Panc1 (cell line): ENCODE results near the gene OOSP4B. TPM values are rescaled to one million over a fixed set of nuclear protein-coding genes. Genes with fewer than 3 reads are reported as not detected.

Experiments used
- ATAC-seq: fragments of 200-7000 bp; cut with Tn5 transposase; 2 replicates; pipeline ENCODE4 v1.9.1; 2020; ENCODE audit warnings: mild to moderate bottlenecking, moderate library complexity
- BruUV-seq: library from RNA; stranded (reverse); fragments of 400-500 nt; replicated peaks from 2 replicates; lab custom pipeline; 2021; lab: Mats Ljungman, UMichigan
- CTCF ChIA-PET: fragments of 300-600 bp; sonication (Branson Sonifier 250); formaldehyde crosslinking; loops from one replicate; lab custom pipeline; 2022; ENCODE audit warnings: antibody characterized with exemption; lab: Charles Lee
- POLR2A ChIA-PET: fragments of 300-600 bp; sonication (Branson Sonifier 250); formaldehyde crosslinking; loops from one replicate; lab custom pipeline; 2022; ENCODE audit warnings: antibody characterized with exemption; lab: Charles Lee
- DNase-seq: peaks from one replicate; pipeline ENCODE4 v3.0.0-alpha.2; 2010; ENCODE audit warnings: low read depth, low spot score
- H3K27ac ChIP-seq: 2 replicates; pipeline ENCODE4 v1.5.1; 2011; ENCODE audit warnings: mild to moderate bottlenecking, low read length, inconsistent platforms
- H3K27me3 ChIP-seq: fragments of 200-500 bp; sonication (Bioruptor generic); 2 replicates; pipeline ENCODE4 v1.6.0; 2014; ENCODE audit warnings: low read length, inconsistent platforms; ENCODE audit not compliant: control insufficient read depth, insufficient read depth
- H3K36me3 ChIP-seq: fragments of 200-500 bp; sonication (Bioruptor generic); 2 replicates; pipeline ENCODE4 v1.5.1; 2014; ENCODE audit warnings: inconsistent platforms, mild to moderate bottlenecking, low read length, moderate library complexity; ENCODE audit not compliant: control insufficient read depth, insufficient read depth
- H3K4me1 ChIP-seq: 2 replicates; pipeline ENCODE4 v1.5.1; 2011; ENCODE audit warnings: inconsistent platforms, mild to moderate bottlenecking, low read length, moderate library complexity; ENCODE audit not compliant: control insufficient read depth, insufficient read depth
- H3K4me3 ChIP-seq, 2 experiments: 2 replicates each; pipeline ENCODE4 v1.5.1; 2011 to 2012; ENCODE audit warnings: low read depth in 2 of 2, low read length in 2 of 2, mild to moderate bottlenecking in 2 of 2, inconsistent platforms in 1 of 2, moderate library complexity in 1 of 2
- H3K9me3 ChIP-seq: fragments of 200-500 bp; sonication (Bioruptor generic); 2 replicates; pipeline ENCODE4 v1.5.1; 2014; ENCODE audit warnings: low read depth, mild to moderate bottlenecking, inconsistent platforms, low read length, moderate library complexity; ENCODE audit not compliant: control insufficient read depth, insufficient read depth
- POLR2AphosphoS5 ChIP-seq: IDR thresholded peaks from 2 replicates; pipeline ENCODE4 v1.6.1; 2012; ENCODE audit warnings: mild to moderate bottlenecking, low read depth, low read length, moderate library complexity
- REST ChIP-seq, 2 experiments: IDR thresholded peaks; 2 replicates each; pipeline ENCODE4 v1.6.1; 2011 to 2012; ENCODE audit warnings: low read depth in 2 of 2, control low read depth in 1 of 2, low read length in 1 of 2, mild to moderate bottlenecking in 1 of 2, moderate library complexity in 1 of 2; ENCODE audit not compliant: insufficient read depth in 1 of 2
- SIN3A ChIP-seq: IDR thresholded peaks from 2 replicates; pipeline ENCODE4 v1.6.1; 2012; ENCODE audit warnings: low read depth, mild to moderate bottlenecking, low read length, moderate library complexity, borderline replicate concordance; ENCODE audit not compliant: insufficient read depth
- TCF7L2 ChIP-seq: IDR thresholded peaks from 2 replicates; pipeline ENCODE4 v1.6.1; 2011; ENCODE audit warnings: mild to moderate bottlenecking, low read depth, low read length, inconsistent platforms
- in situ Hi-C: cut with HindIII; loops from 2 replicates; pipeline ENCODE4 v1.10.0; 2016; ENCODE audit warnings: low sequenced_read_pairs, low pct_unique_long_range_greater_than_20kb
- intact Hi-C: fragments of 100-400 bp; cut with micrococcal nuclease; formaldehyde crosslinking; loops from one replicate; pipeline ENCODE4 v1.10.0; 2022; ENCODE audit not compliant: unreplicated experiment
- total RNA-seq: library from RNA; stranded (reverse); gene quantifications from one replicate; pipeline ENCODE4 v1.2.1, GENCODE V29; 2021; ENCODE audit not compliant: unreplicated experiment
- TF ChIP-seq, protein P1 (sequence below): fragments of 450-650 bp; IDR thresholded peaks from 2 replicates; pipeline ENCODE4 v1.5.1; 2017; ENCODE audit warnings: mild to moderate bottlenecking

OOSP4B gene
- total RNA-seq, 1 experiment from 2014 or later = not detected

DNA sequence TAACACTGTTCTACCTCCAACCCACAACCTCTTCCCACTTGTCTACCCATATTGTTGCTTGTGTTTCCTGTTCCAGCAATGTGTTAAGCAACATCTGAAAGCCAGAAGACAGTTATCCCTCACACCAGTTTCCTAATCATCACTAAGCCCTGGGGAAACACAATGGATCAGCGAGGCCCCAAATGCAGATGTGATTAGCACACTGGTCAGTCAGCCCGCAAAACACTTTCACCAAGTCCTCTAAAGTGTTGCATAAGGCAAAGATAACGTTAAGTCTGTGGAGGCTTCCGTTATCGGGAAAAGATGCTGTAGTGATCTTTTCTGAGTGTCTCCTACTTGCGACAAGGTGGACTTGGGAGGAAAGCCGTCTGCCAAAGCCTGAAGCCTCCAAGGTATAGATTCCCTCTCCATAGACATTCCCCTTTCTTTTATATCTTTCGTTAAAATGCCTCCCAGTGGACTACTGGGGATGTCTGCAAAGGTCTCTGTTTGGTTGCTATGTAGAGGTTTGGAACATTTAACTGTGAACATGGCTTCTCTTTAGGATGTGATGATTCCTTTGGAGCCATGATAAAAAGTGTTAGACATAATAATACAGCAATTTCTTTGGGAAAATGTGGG, 39.5 kb downstream of the OOSP4B start, which contains the start of gene MS4A3:
Gene MS4A3, plus strand, starts transcription at position 317 of the 621 bp plus-strand sequence. CDS start 4,496 bp downstream, outside the sequence.
- CTCF ChIA-PET = no interaction called here
- BruUV-seq = no TSS peak
- Histone ChIP-seq H3K9me3 (no peaks in the 10 kb centered on the region), H3K4me3 (no peak within 1 kb of the TSS), H3K4me1 (no peaks in the 10 kb centered on the region), H3K27ac (no peak within 1 kb of the TSS), H3K36me3 (no peaks in the 10 kb centered on the region), H3K27me3 (no peaks in the 10 kb centered on the region)
- no peak for DNase-seq
- TF ChIP-seq REST (IDR thresholded peaks at IDR 0.05; ENCODE audit: insufficient read depth in 1 of 2, low read depth in 2 of 2, low read length in 1 of 2) (no peak), POLR2AphosphoS5 (no peak), TCF7L2 (no peak), SIN3A (no peak)
- TF ChIP-seq, protein P1, sequence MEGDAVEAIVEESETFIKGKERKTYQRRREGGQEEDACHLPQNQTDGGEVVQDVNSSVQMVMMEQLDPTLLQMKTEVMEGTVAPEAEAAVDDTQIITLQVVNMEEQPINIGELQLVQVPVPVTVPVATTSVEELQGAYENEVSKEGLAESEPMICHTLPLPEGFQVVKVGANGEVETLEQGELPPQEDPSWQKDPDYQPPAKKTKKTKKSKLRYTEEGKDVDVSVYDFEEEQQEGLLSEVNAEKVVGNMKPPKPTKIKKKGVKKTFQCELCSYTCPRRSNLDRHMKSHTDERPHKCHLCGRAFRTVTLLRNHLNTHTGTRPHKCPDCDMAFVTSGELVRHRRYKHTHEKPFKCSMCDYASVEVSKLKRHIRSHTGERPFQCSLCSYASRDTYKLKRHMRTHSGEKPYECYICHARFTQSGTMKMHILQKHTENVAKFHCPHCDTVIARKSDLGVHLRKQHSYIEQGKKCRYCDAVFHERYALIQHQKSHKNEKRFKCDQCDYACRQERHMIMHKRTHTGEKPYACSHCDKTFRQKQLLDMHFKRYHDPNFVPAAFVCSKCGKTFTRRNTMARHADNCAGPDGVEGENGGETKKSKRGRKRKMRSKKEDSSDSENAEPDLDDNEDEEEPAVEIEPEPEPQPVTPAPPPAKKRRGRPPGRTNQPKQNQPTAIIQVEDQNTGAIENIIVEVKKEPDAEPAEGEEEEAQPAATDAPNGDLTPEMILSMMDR = no peak
- POLR2A ChIA-PET = no interaction called here
- no peak for ATAC-seq
- intact Hi-C loops (no loop called here), in situ Hi-C loops (no loop called here)

- in situ Hi-C loops = no loop called here
- CTCF ChIA-PET = no interaction called here
Measured at GRCh38 chr11:60059052-60059451, 42.1 kb downstream of the OOSP4B start.

More at GRCh38 chr11:60059052-60059451, 42.1 kb downstream of the OOSP4B start:
- Histone ChIP-seq H3K27ac (no peak overlapping the region), H3K9me3 (no peaks in the 10 kb centered on the region), H3K36me3 (no peaks in the 10 kb centered on the region), H3K4me3 (no peak overlapping the region), H3K4me1 (no peaks in the 10 kb centered on the region), H3K27me3 (no peaks in the 10 kb centered on the region)
- DNase-seq (no peak), ATAC-seq (no peak)
- intact Hi-C loops = no loop called here
- no TSS peak for BruUV-seq
- POLR2A ChIA-PET = no interaction called here
- TF ChIP-seq REST (IDR thresholded peaks at IDR 0.05; ENCODE audit: insufficient read depth in 1 of 2, low read depth in 2 of 2, low read length in 1 of 2) (no peak), TCF7L2 (no peak), SIN3A (no peak), POLR2AphosphoS5 (no peak)
- TF ChIP-seq, protein P1 = no peak
